ENCODE data around the gene SLC25A23. TPM values are rescaled to one million over a fixed set of nuclear protein-coding genes. Genes with fewer than 3 reads are reported as not detected.

Gene SLC25A23
- total and polyA plus RNA-seq, 2 of the 4 experiments (the other 2 are of a cell fraction), result 7.0 to 7.6 TPM

- Histone ChIP-seq H3K9me1 (ENCODE audit: insufficient read depth, low read length) (no peaks in the 10 kb centered on the region; the same call in 1 of the 2 replicates), H3K9ac (ENCODE audit: low read depth, low read length) (no peak overlapping the region), H4K5ac (ENCODE audit: low read depth, low read length) (no peak overlapping the region), H2AK9ac (replicated peaks; ENCODE audit: low read depth, low read length, poor library complexity) (peak overlapping the region; percentile 53), H4K20me1 (ENCODE audit: insufficient read depth, low read length) (no peaks in the 10 kb centered on the region), H3K23ac (ENCODE audit: low read depth, low read length) (no peak overlapping the region), H3K27me3 (ENCODE audit: control insufficient read depth, insufficient read depth, low read length) (no peaks in the 10 kb centered on the region), H3K4me3 (ENCODE audit: insufficient read depth, low read depth, low read length) (no peak overlapping the region), H2AK5ac (ENCODE audit: low read depth, low read length) (no peak overlapping the region), H2AFZ (replicated peaks; ENCODE audit: low read length, poor library complexity) (no peak overlapping the region), H3K9me3 (ENCODE audit: control insufficient read depth, insufficient read depth, low read length) (peaks cover 10% of the 10 kb centered on the region; the same call in 1 of the 2 replicates), H2BK20ac (ENCODE audit: low read depth, low read length) (no peak overlapping the region), H2BK120ac (ENCODE audit: low read depth, low read length) (no peak overlapping the region), H3K36me3 (ENCODE audit: control insufficient read depth, insufficient read depth, low read length) (peaks cover 9% of the 10 kb centered on the region), H2BK5ac (ENCODE audit: low read depth, low read length, poor library complexity, severe bottlenecking) (no peak overlapping the region), H3K4me2 (ENCODE audit: low read depth, low read length) (no peak overlapping the region; the same call in 1 of the 2 replicates), H3K4ac (ENCODE audit: low read depth, low read length) (no peak overlapping the region), H3K27ac (ENCODE audit: insufficient read depth, low read length) (no peak overlapping the region), H2BK15ac (ENCODE audit: low read depth, low read length) (no peak overlapping the region), H4K8ac (ENCODE audit: low read depth in 2 of 2, low read length in 2 of 2) (no peak overlapping the region), H3K18ac (ENCODE audit: low read depth, low read length) (no peak overlapping the region), H4K91ac (ENCODE audit: insufficient read depth, low read depth, low read length) (no peak overlapping the region), H3K14ac (replicated peaks; ENCODE audit: low read depth, low read length) (no peak overlapping the region), H3K56ac (ENCODE audit: extremely low read depth, insufficient read depth, low read length) (no peak overlapping the region), H3K79me1 (ENCODE audit: low read depth in 1 of 2, low read length in 2 of 2) (peaks cover 0 to 3% of the 10 kb centered on the region in 2 experiments; a peak in 1 of 4 replicates), H3K4me1 (ENCODE audit: control insufficient read depth, insufficient read depth, low read length) (peaks cover 3% of the 10 kb centered on the region; the same call in 1 of the 2 replicates)
- DNase-seq (no peak), ATAC-seq (ENCODE audit: low read depth) (no peak)
- in situ Hi-C loops (cut with MboI; ENCODE audit: low sequenced_read_pairs), result no loop called here
- WGBS, 2 experiments (ENCODE audit: extremely low coverage in 2 of 2, insufficient read length in 1 of 2), result no CpG with 5 or more reads among the region's 17 CpGs
- ChIA-PET CTCF (interaction anchor here (0.6 kb wide), 1 partner anchor 171 kb away, joined by 4 read pairs; no protein-coding TSS in a partner anchor), POLR2A (ENCODE audit: unreplicated experiment) (no interaction called here)
- intact Hi-C loops (cut with micrococcal nuclease), result loop anchor here (10.0 kb wide), 1 partner anchor 663 kb away; the partner anchor contains the start of gene DUS3L
- dilution Hi-C loops (cut with HindIII; ENCODE audit: low sequenced_read_pairs, unreplicated experiment), result no loop called here
- no TSS peak for BruUV-seq (replicated peaks)
- TF ChIP-seq SMC3 (IDR thresholded peaks at IDR 0.05; ENCODE audit: low read depth, low read length), result no peak
- peak; percentile 28; the same call in 1 of the 2 replicates for TF ChIP-seq FOS (IDR thresholded peaks at IDR 0.05; ENCODE audit: low read depth, low read length)
These were observed 1.5 kb downstream of the SLC25A23 start for GRCh38 chr19:6457958-6458694.
